PC-3 (cell line): Measurements from ENCODE around the gene TMEM42.

Experiments used
- EZH2 ChIP-seq: fragments of 300-600 bp; sonication (generic); IDR thresholded peaks from one replicate; pipeline ENCODE4 v1.6.1; 2017; ENCODE audit warnings: antibody characterized with exemption, mild to moderate bottlenecking, low read length; ENCODE audit not compliant: unreplicated experiment
- EZH2phosphoT487 ChIP-seq: fragments of 300-600 bp; sonication (generic); IDR thresholded peaks from 2 replicates; pipeline ENCODE4 v1.6.1; 2018; ENCODE audit warnings: mild to moderate bottlenecking, antibody characterized with exemption, low read length, borderline replicate concordance
- TF ChIP-seq, protein P1 (sequence below): fragments of 300-600 bp; sonication (generic); conservative IDR thresholded peaks from 2 replicates; pipeline ENCODE4 v1.5.1; 2017; ENCODE audit warnings: antibody characterized with exemption, low read depth, mild to moderate bottlenecking, low read length

DNA sequence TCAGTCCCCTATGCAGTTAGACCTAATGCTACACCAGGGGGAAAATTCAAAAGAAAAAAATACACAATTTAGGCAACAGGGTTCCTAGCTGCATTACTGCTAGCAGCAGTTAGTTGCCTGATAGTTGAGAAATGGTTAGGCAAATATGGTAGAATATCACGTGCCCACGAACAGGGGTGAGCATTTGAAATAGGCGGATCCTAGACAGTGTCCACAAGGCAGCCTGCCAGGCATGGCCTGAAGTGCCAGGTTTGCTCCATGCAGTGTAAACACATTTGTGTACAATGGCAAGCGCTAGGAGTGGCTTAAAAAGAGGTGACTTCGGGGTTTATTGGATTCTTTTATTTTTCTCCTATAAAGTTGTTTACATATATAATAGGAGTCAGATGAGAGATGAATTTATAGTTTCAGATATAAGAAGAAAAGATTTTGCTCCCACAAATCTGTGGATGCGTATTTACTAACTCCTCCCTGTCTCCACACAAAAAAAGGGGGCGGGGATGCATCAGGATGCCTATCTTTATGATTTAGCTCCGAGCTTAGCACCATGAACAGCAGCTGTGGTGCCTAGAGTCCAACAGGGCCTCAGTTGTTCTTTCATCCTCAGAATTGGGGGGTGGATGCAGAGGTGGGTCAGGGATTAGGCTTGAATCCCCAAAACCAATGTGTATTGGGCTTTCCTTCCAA lies 8.8 kb downstream of the TMEM42 start:
- TF ChIP-seq, protein P1, sequence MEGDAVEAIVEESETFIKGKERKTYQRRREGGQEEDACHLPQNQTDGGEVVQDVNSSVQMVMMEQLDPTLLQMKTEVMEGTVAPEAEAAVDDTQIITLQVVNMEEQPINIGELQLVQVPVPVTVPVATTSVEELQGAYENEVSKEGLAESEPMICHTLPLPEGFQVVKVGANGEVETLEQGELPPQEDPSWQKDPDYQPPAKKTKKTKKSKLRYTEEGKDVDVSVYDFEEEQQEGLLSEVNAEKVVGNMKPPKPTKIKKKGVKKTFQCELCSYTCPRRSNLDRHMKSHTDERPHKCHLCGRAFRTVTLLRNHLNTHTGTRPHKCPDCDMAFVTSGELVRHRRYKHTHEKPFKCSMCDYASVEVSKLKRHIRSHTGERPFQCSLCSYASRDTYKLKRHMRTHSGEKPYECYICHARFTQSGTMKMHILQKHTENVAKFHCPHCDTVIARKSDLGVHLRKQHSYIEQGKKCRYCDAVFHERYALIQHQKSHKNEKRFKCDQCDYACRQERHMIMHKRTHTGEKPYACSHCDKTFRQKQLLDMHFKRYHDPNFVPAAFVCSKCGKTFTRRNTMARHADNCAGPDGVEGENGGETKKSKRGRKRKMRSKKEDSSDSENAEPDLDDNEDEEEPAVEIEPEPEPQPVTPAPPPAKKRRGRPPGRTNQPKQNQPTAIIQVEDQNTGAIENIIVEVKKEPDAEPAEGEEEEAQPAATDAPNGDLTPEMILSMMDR, result no peak
- TF ChIP-seq EZH2phosphoT487 (no peak), EZH2 (no peak)
